Uterus (tissue), 2 donors: ENCODE results near the gene RIMS3.

Source experiments
- POLR2A ChIP-seq, 2 donors: fragments of 450-650 bp; IDR thresholded peaks; one replicate each; pipeline ENCODE4 v1.6.1; 2016; ENCODE audit warnings: antibody characterized with exemption in 2 of 2, mild to moderate bottlenecking in 1 of 2, moderate library complexity in 1 of 2
- TF ChIP-seq, protein P1 (sequence below), 4 experiments: fragments of 200-600 bp in 2 of 4; fragments of 450-650 bp in 2 of 4; sonication (generic) in 2 of 4; IDR thresholded peaks; one replicate each; pipeline ENCODE4 v1.5.1; 2016 to 2019; ENCODE audit warnings: antibody characterized with exemption in 4 of 4, mild to moderate bottlenecking in 2 of 4, moderate library complexity in 1 of 4

DNA sequence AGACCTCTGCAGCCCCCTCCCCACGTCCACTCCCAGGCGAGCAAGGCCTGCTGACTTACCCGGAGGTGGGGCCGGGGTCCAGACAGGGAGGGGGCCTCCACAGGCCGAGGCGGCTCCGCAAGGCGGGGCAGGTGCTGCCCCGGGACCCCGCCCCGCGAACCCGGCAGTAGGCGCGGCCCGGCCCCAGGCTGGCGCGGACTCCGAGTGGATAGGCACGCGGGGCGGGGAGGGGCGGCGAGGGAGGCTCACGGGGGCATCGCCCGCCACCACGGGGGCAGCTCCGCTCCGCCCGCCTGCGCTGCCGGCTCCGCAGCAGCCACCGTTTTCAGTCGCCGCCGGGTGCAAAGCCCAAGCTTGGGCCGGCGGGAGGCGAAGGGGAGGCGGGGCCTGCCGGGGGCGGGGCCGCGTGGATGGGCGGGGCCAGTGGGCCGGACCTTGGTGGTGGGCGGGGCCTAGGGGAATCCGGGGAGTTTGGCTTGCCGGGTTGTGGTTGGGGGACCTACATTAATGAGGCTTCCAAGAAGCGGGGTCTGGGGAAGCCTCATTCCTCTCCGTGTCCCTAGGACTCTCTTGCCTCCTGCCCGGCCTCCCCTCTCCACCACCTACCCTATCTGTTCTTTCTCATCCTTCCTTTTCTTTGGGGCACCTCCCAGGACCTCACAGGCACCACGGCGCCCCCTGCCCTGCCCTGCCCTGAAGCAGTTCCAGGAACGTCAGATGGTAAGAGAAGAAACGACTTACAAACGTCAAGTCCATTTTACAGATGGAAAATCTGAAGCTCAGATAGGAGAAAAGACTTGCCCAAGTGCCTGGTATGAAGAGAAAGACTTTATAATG, at the start of gene RIMS3:
- peak in 1 of 2 donors; percentile 28 for TF ChIP-seq POLR2A (IDR thresholded peaks at IDR 0.05)
- TF ChIP-seq, protein P1, sequence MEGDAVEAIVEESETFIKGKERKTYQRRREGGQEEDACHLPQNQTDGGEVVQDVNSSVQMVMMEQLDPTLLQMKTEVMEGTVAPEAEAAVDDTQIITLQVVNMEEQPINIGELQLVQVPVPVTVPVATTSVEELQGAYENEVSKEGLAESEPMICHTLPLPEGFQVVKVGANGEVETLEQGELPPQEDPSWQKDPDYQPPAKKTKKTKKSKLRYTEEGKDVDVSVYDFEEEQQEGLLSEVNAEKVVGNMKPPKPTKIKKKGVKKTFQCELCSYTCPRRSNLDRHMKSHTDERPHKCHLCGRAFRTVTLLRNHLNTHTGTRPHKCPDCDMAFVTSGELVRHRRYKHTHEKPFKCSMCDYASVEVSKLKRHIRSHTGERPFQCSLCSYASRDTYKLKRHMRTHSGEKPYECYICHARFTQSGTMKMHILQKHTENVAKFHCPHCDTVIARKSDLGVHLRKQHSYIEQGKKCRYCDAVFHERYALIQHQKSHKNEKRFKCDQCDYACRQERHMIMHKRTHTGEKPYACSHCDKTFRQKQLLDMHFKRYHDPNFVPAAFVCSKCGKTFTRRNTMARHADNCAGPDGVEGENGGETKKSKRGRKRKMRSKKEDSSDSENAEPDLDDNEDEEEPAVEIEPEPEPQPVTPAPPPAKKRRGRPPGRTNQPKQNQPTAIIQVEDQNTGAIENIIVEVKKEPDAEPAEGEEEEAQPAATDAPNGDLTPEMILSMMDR (IDR thresholded peaks at IDR 0.05) = peak in 1 of 4 experiments; percentile 30
